Ovary (tissue), 9 donors: ENCODE data around the gene FHOD1. TPM values are rescaled to one million over a fixed set of nuclear protein-coding genes. Genes with fewer than 3 reads are reported as not detected.

Experiments
- DNase-seq, 5 donors: peaks; one replicate each; pipeline ENCODE4 v3.0.0-alpha.2; 2019 to 2020
- H3K27ac ChIP-seq, 2 donors: fragments of 200-600 bp; one replicate each; pipeline versions ENCODE4 v1.5.1 to v1.8.0; 2019 to 2022
- H3K27me3 ChIP-seq: fragments of 200-600 bp; one replicate; pipeline ENCODE4 v1.8.0; 2022
- H3K36me3 ChIP-seq: fragments of 200-600 bp; sonication (generic); one replicate; pipeline ENCODE4 v1.5.1; 2019
- H3K4me1 ChIP-seq: one replicate; pipeline ENCODE4 v1.8.1; 2013; ENCODE audit warnings: mild to moderate bottlenecking, moderate library complexity; ENCODE audit not compliant: insufficient read depth
- H3K4me3 ChIP-seq: fragments of 200-600 bp; sonication (generic); one replicate; pipeline ENCODE4 v1.5.1; 2017
- H3K9me3 ChIP-seq, 2 donors: fragments of 200-600 bp in 1 of 2; sonication (generic) in 1 of 2; one replicate each; pipeline versions ENCODE4 v1.5.1 to v1.8.1; 2013 to 2019; ENCODE audit warnings: mild to moderate bottlenecking in 1 of 2, moderate library complexity in 1 of 2
- CTCF ChIP-seq, 3 donors: fragments of 450-650 bp in 2 of 3; fragments of 200-600 bp in 1 of 3; IDR thresholded peaks; one replicate each; pipeline versions ENCODE4 v1.5.1 to v1.8.0; 2016 to 2022; ENCODE audit warnings: antibody characterized with exemption in 3 of 3, mild to moderate bottlenecking in 1 of 3
- EP300 ChIP-seq: sonication (generic); formaldehyde crosslinking; IDR thresholded peaks from one replicate; pipeline ENCODE4 v1.6.1; 2017; ENCODE audit warnings: antibody characterized with exemption
- POLR2A ChIP-seq: fragments of 450-650 bp; IDR thresholded peaks from one replicate; pipeline ENCODE4 v1.6.1; 2017; ENCODE audit warnings: antibody characterized with exemption, mild to moderate bottlenecking, moderate library complexity
- WGBS, 3 donors: extraction: QIAGEN DNeasy Blood & Tissue Kit in 1 of 3; methylation state at CpG; one replicate each; pipeline versions ENCODE4 v1.1.5 to v1.1.7; 2013 to 2017; 5-methylcytosine and 5-hydroxymethylcytosine counted together
- intact Hi-C, 4 donors: fragments of 100-400 bp; cut with DNase I; formaldehyde crosslinking; loops; one replicate each; pipeline versions ENCODE4 v1.11.0 to v1.15.1; 2022 to 2023
- polyA plus RNA-seq, 2 donors: library from polyadenylated mRNA; stranded (reverse); fragments of 200-250 nt in 1 of 2; fragments of 350-450 nt in 1 of 2; fragmentation: Illumina TruSeq in 1 of 2; extraction: RNeasy Lipid Tissue Mini Kit (QIAGEN cat#74804) in 1 of 2; gene quantifications; one replicate each; pipeline ENCODE4 v1.2.3, GENCODE V29; 2013 to 2014
- total RNA-seq, 7 donors: library from RNA; depleted of rRNA in 2 of 7; stranded (reverse); fragments of >200 nt in 2 of 7; fragmentation: NEBNext Ultra II Directional in 3 of 7; extraction: Animal tissue kit (Norgen Biotek cat#: 25700) in 3 of 7; gene quantifications; one replicate each; pipeline versions ENCODE4 v1.1.0 to v1.2.4, GENCODE V29; 2016 to 2023
- donor health status: DM: no; HTN: no; CAD: no; lungs with moderate emphysema.
- donor health status: DM: no; HTN: no; CAD: no.
- donor health status: Bipolar disorder and iron deficiency.
- donor health status: DM: yes; HTN: yes; CAD: no.
- donor health status: DM: no; HTN: no; CAD: no.
- donor health status: DM: yes; HTN: yes; CAD: no.

The FHOD1 gene
- total and polyA plus RNA-seq, 9 donors, result 16.0 to 84.2 (median 36.9) TPM

- Histone ChIP-seq H3K36me3 (no peaks in the 10 kb centered on the region), H3K4me3 (no peak overlapping the region), H3K9me3 (no peaks in the 10 kb centered on the region), H3K4me1 (no peaks in the 10 kb centered on the region), H3K27me3 (no peaks in the 10 kb centered on the region), H3K27ac (no peak overlapping the region)
- DNase-seq, result no peak
- intact Hi-C loops, result no loop called here
- WGBS, 3 donors, result 77 to 86% (median 79%) methylated on average over 7 of the region's 7 CpGs
- TF ChIP-seq EP300 (no peak), POLR2A (no peak), CTCF (IDR thresholded peaks at IDR 0.05) (no peak)
Observed at GRCh38 chr16:67291461-67291860, 44.2 kb upstream of the FHOD1 start.

- Histone ChIP-seq H3K27ac (no peak overlapping the region), H3K4me1 (no peaks in the 10 kb centered on the region)
Observed at GRCh38 chr16:67287960-67288359, 40.7 kb upstream of the FHOD1 start.

GRCh38 chr16:67286441-67287235 lies 39.4 kb upstream of the FHOD1 start:
- no peak overlapping the region for H3K27ac ChIP-seq
- 72 to 74% (median 73%) methylated on average over 28 of the region's 28 CpGs for WGBS, 3 donors
- intact Hi-C loops, result loop anchor here in 2 of 4 donors (10.0 kb wide), 2 partner anchors 108 to 178 kb away; partner anchors contain the start of gene TPPP3 (in 1 of the 2)
- no peak overlapping the region for H3K4me3 ChIP-seq
- no peaks in the 10 kb centered on the region for H3K9me3 ChIP-seq
- peak in 1 of 5 donors; percentile 50 for DNase-seq
- H3K4me1 ChIP-seq, result no peaks in the 10 kb centered on the region
- TF ChIP-seq POLR2A (no peak), CTCF (IDR thresholded peaks at IDR 0.05) (no peak), EP300 (no peak)
- H3K27me3 ChIP-seq, result no peaks in the 10 kb centered on the region
- H3K36me3 ChIP-seq, result no peaks in the 10 kb centered on the region

More at GRCh38 chr16:67287960-67288359, 40.7 kb upstream of the FHOD1 start:
- WGBS, 3 donors, result 93 to 98% (median 95%) methylated on average over 13 to 14 of the region's 14 CpGs
- TF ChIP-seq EP300 (no peak), CTCF (IDR thresholded peaks at IDR 0.05) (no peak), POLR2A (no peak)
- no peak overlapping the region for H3K4me3 ChIP-seq
- intact Hi-C loops, result loop anchor here in 2 of 4 donors (10.0 kb wide), 2 partner anchors 107 to 177 kb away; partner anchors contain the start of gene TPPP3 (in 1 of the 2)
- H3K9me3 ChIP-seq, result no peaks in the 10 kb centered on the region
- H3K27me3 ChIP-seq, result no peaks in the 10 kb centered on the region
- no peak for DNase-seq
- no peaks in the 10 kb centered on the region for H3K36me3 ChIP-seq

GRCh38 chr16:67284699-67285646 lies 37.7 kb upstream of the FHOD1 start:
- 76 to 82% (median 79%) methylated on average over 31 to 34 of the region's 34 CpGs for WGBS, 3 donors
- TF ChIP-seq CTCF (IDR thresholded peaks at IDR 0.05) (no peak), EP300 (no peak), POLR2A (no peak)
- Histone ChIP-seq H3K27me3 (no peaks in the 10 kb centered on the region), H3K36me3 (no peaks in the 10 kb centered on the region), H3K27ac (no peak overlapping the region), H3K4me3 (no peak overlapping the region), H3K9me3 (no peaks in the 10 kb centered on the region), H3K4me1 (peaks cover 4% of the 10 kb centered on the region)
- no peak for DNase-seq
- intact Hi-C loops, result loop anchor here in 3 of 4 donors (5.0 to 10.0 kb wide), 3 partner anchors 110 to 180 kb away; partner anchors contain the start of gene TPPP3 (in 1 of the 3)
